ENCODE data around the gene SPOCK1. TPM values are rescaled to one million over a fixed set of nuclear protein-coding genes. Genes with fewer than 3 reads are reported as not detected.
"Not testable (repeated sequence)": the region's sequence is repeated elsewhere in the genome, so short reads cannot be mapped to it uniquely, and the experiment has no call there.

SPOCK1 gene
- total RNA-seq, 2 donors from 2014 or later = not detected

DNA sequence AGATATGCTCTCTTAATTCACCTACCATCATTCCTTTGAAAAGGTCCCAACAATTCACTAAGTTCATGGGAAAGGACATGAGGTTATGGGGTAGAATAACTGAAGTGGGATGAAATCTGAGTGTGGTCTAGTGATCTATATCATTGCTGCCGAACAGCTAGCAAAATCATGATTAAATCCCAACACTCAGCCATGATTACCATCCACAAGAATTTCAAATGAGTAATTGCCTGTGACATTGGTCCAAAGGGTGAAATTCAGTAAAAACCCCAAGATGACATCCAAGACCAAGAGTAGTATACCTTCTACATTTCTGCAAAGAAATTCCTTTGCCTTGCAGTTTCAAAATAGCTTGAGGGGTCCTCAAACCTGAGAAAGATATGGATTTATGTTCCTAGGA, 225.6 kb downstream of the SPOCK1 start:
- no peak for ATAC-seq (replicated peaks)
- H3K9me3 Mint-ChIP-seq = no peaks in the 10 kb centered on the region
- no peak overlapping the region for H3K4me3 Mint-ChIP-seq
- no peaks in the 10 kb centered on the region for H3K4me1 Mint-ChIP-seq
- H3K27ac Mint-ChIP-seq = no peak overlapping the region
- no peaks in the 10 kb centered on the region for H3K27me3 Mint-ChIP-seq
- H3K36me3 Mint-ChIP-seq (ENCODE audit: low read depth) = no peaks in the 10 kb centered on the region

DNA sequence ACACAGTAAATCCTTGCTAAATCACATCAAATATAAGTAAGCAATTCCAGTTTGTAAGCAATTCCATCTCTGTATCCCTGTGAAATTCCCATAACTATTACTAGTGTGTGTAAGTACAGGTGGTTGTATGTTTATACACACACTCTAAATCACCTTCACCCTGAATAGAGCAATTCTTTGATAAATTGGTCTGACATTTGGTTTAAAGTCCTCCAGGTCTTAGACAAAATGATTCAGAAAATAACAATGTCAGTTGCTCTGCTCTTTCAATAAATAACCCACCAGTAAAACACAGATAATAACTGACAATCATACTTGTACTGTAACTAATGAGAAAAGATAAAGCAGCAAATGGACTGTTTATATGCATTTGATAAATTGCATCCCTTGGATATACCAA, 226.3 kb downstream of the SPOCK1 start:
- no peak overlapping the region for H3K4me3 Mint-ChIP-seq
- no peaks in the 10 kb centered on the region for H3K9me3 Mint-ChIP-seq
- peaks cover under 1% of the 10 kb centered on the region for H3K27me3 Mint-ChIP-seq
- no peaks in the 10 kb centered on the region for H3K36me3 Mint-ChIP-seq (ENCODE audit: low read depth)
- H3K27ac Mint-ChIP-seq = no peak overlapping the region
- H3K4me1 Mint-ChIP-seq = no peaks in the 10 kb centered on the region
- no peak for ATAC-seq (replicated peaks)

DNA sequence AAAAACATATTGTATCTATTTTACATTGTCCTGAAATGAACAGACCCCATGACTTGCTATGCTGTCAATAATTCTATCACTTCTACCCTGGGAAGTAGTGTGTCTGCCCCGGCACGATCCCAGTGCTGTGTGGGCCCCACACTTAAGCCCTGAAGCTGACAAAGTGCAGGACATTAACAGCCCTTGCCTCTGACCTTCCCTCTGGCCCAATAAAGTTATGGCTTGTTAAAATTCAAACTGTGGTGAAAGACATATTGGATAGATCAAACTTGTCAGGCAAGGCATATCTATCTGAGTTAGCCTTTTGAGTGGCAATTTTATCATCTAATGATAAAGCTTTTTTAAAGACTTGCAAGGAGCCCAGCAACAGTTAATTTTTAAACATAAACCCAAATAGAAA, 229.2 kb downstream of the SPOCK1 start:
- Mint-ChIP-seq H3K27me3 (peaks cover 4% of the 10 kb centered on the region), H3K36me3 (ENCODE audit: low read depth) (no peaks in the 10 kb centered on the region), H3K9me3 (no peaks in the 10 kb centered on the region), H3K27ac (no peak overlapping the region), H3K4me3 (no peak overlapping the region), H3K4me1 (no peaks in the 10 kb centered on the region)
- no peak for ATAC-seq (replicated peaks)

DNA sequence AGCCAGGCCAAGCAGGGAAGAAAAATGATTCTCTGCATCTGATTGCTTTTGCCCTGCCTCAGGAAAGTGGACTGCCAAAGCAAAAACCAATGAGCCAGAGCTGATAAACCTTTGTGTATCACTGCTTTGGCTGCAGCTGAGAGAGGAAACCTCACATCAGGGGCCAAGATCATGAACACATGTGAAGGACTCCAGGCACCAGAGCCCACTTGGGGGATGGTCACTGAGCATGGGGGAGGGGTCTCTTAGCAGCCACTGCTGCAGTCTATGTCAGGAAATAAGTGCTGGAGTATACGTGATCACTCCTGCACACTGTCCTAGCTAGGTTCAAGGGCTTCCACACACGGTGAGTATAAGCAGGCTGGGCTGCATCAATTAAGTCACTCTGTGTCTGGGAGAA, 229.9 kb downstream of the SPOCK1 start:
- no peaks in the 10 kb centered on the region for H3K36me3 Mint-ChIP-seq (ENCODE audit: low read depth)
- no peak for ATAC-seq (replicated peaks)
- H3K4me1 Mint-ChIP-seq = no peaks in the 10 kb centered on the region
- peaks cover 4% of the 10 kb centered on the region for H3K27me3 Mint-ChIP-seq
- H3K9me3 Mint-ChIP-seq = no peaks in the 10 kb centered on the region
- H3K27ac Mint-ChIP-seq = no peak overlapping the region
- H3K4me3 Mint-ChIP-seq = no peak overlapping the region

GRCh38 chr5:137268646-137269045, 230.5 kb downstream of the SPOCK1 start:
- Mint-ChIP-seq H3K4me3 (no peak overlapping the region), H3K4me1 (no peaks in the 10 kb centered on the region), H3K36me3 (ENCODE audit: low read depth) (no peaks in the 10 kb centered on the region), H3K9me3 (no peaks in the 10 kb centered on the region), H3K27me3 (peaks cover 4% of the 10 kb centered on the region), H3K27ac (no peak overlapping the region)
- no peak for ATAC-seq (replicated peaks)

- H3K4me1 Mint-ChIP-seq = no peaks in the 10 kb centered on the region
- no peak overlapping the region for H3K4me3 Mint-ChIP-seq
- H3K27me3 Mint-ChIP-seq = peaks cover 4% of the 10 kb centered on the region
- no peak for ATAC-seq (replicated peaks)
- no peaks in the 10 kb centered on the region for H3K9me3 Mint-ChIP-seq
- H3K36me3 Mint-ChIP-seq (ENCODE audit: low read depth) = no peaks in the 10 kb centered on the region
- no peak overlapping the region for H3K27ac Mint-ChIP-seq
Observed at GRCh38 chr5:137266186-137266585, 232.9 kb downstream of the SPOCK1 start.

GRCh38 chr5:137265457-137265856, 233.7 kb downstream of the SPOCK1 start:
- H3K36me3 Mint-ChIP-seq (ENCODE audit: low read depth) = no peaks in the 10 kb centered on the region
- H3K9me3 Mint-ChIP-seq = no peaks in the 10 kb centered on the region
- H3K27ac Mint-ChIP-seq = no peak overlapping the region
- no peak overlapping the region for H3K4me3 Mint-ChIP-seq
- H3K27me3 Mint-ChIP-seq = peaks cover 4% of the 10 kb centered on the region
- no peak for ATAC-seq (replicated peaks)
- H3K4me1 Mint-ChIP-seq = no peaks in the 10 kb centered on the region

DNA sequence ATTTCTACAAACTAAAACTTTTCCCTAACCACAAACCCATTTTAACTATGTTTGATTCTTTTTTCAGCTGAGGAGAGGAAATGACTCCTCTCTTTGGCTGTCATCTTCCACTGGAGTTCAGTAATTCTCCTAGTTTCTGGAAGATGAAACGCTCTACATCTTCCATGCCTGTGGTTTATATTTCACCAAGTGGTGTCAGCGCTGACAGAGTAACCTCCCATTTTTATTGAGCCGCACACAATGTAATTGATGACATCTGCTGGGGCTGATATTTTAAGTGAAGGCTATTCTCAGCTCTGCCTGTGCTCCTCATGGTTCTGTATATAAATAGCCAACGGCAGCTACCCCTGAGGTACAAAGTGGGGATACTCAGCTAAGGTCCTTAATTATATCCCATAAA, 234.6 kb downstream of the SPOCK1 start:
- ATAC-seq (replicated peaks) = no peak
- Mint-ChIP-seq H3K27ac (no peak overlapping the region), H3K27me3 (peaks cover 4% of the 10 kb centered on the region), H3K36me3 (ENCODE audit: low read depth) (no peaks in the 10 kb centered on the region), H3K4me1 (no peaks in the 10 kb centered on the region), H3K9me3 (no peaks in the 10 kb centered on the region), H3K4me3 (no peak overlapping the region)

- Mint-ChIP-seq H3K9me3 (no peaks in the 10 kb centered on the region), H3K36me3 (ENCODE audit: low read depth) (no peaks in the 10 kb centered on the region), H3K4me1 (no peaks in the 10 kb centered on the region), H3K27me3 (peaks cover 4% of the 10 kb centered on the region), H3K4me3 (no peak overlapping the region), H3K27ac (no peak overlapping the region)
- no peak for ATAC-seq (replicated peaks)
Observed at GRCh38 chr5:137264041-137264440, 235.1 kb downstream of the SPOCK1 start.

DNA sequence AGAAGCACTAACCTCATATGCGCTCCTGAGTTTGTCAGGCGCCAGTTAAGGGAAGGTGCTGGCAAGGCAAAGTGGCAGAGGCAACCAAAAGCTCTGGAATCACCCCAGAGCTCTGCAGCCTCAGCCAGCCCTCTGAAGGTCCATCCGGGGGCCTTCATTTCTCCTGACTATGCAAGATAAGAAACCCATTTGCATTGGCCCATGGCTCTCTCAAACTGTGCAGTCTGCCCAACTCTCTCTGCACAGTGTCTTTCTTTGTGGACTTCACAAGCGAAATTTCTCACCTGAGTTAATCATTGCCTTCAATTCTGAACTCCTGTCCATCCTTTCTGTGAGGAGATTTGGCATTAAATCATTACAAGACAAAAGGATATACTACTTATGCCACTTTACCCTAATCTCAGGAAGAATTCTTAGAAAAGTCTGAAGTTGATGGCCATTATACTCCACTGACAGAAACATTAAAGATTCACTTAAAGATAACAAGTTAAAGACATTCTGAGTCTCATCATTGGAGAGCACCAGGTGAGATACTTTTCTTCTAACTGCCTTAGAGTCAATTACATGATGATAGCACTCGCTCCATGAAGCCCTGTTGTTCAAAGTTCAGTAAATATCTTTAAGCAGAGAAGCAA, 235.6 kb downstream of the SPOCK1 start:
- H3K27me3 Mint-ChIP-seq = peaks cover 4% of the 10 kb centered on the region
- no peak overlapping the region for H3K4me3 Mint-ChIP-seq
- ATAC-seq (replicated peaks) = no peak
- no peaks in the 10 kb centered on the region for H3K4me1 Mint-ChIP-seq
- no peaks in the 10 kb centered on the region for H3K9me3 Mint-ChIP-seq
- H3K36me3 Mint-ChIP-seq (ENCODE audit: low read depth) = no peaks in the 10 kb centered on the region
- no peak overlapping the region for H3K27ac Mint-ChIP-seq

GRCh38 chr5:137262818-137263217, 236.3 kb downstream of the SPOCK1 start:
- Mint-ChIP-seq H3K27ac (no peak overlapping the region), H3K36me3 (ENCODE audit: low read depth) (no peaks in the 10 kb centered on the region), H3K4me1 (no peaks in the 10 kb centered on the region), H3K4me3 (no peak overlapping the region), H3K27me3 (peaks cover 3% of the 10 kb centered on the region), H3K9me3 (no peaks in the 10 kb centered on the region)
- ATAC-seq (replicated peaks) = no peak

GRCh38 chr5:137260820-137261695, 238.1 kb downstream of the SPOCK1 start:
- no peaks in the 10 kb centered on the region for H3K9me3 Mint-ChIP-seq
- H3K4me1 Mint-ChIP-seq = no peaks in the 10 kb centered on the region
- no peak for ATAC-seq (replicated peaks)
- no peaks in the 10 kb centered on the region for H3K27me3 Mint-ChIP-seq
- no peaks in the 10 kb centered on the region for H3K36me3 Mint-ChIP-seq (ENCODE audit: low read depth)
- no peak overlapping the region for H3K4me3 Mint-ChIP-seq
- no peak overlapping the region for H3K27ac Mint-ChIP-seq

DNA sequence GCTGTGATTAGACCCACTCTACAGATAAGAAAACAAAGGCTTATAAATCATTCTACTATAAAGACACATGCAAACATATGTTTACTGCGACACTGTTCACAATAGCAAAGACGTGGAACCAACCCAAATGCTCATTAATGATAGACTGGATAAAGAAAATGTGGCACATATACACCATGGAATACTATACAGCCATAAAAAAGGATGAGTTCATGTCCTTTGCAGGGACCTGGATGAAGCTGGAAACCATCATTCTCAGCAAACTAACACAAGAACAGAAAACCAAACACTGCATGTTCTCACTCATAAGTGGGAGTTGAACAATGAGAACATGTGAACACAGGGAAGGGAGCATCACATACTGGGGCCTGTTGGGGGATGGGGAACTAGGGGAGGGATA, 240.0 kb downstream of the SPOCK1 start:
- H3K27ac Mint-ChIP-seq; ATAC-seq (replicated peaks); H3K4me1 Mint-ChIP-seq; H3K36me3 Mint-ChIP-seq (ENCODE audit: low read depth); H3K27me3 Mint-ChIP-seq; H3K4me3 Mint-ChIP-seq; H3K9me3 Mint-ChIP-seq: not testable (repeated sequence)

- H3K27ac Mint-ChIP-seq = no peak overlapping the region
- no peaks in the 10 kb centered on the region for H3K4me1 Mint-ChIP-seq
- peaks cover 4% of the 10 kb centered on the region for H3K27me3 Mint-ChIP-seq
- H3K9me3 Mint-ChIP-seq = no peaks in the 10 kb centered on the region
- no peaks in the 10 kb centered on the region for H3K36me3 Mint-ChIP-seq (ENCODE audit: low read depth)
- no peak overlapping the region for H3K4me3 Mint-ChIP-seq
- ATAC-seq (replicated peaks) = no peak
Observed at GRCh38 chr5:137254119-137255090, 244.7 kb downstream of the SPOCK1 start.
